Measurements from ENCODE around the gene PCDHA8. TPM values are rescaled to one million over a fixed set of nuclear protein-coding genes. Genes with fewer than 3 reads are reported as not detected.

The PCDHA8 gene
- total and polyA plus RNA-seq, 10 of the 15 experiments (the other 5 are each of a cell fraction or from before 2014, with no cell fraction given): not detected

DNA sequence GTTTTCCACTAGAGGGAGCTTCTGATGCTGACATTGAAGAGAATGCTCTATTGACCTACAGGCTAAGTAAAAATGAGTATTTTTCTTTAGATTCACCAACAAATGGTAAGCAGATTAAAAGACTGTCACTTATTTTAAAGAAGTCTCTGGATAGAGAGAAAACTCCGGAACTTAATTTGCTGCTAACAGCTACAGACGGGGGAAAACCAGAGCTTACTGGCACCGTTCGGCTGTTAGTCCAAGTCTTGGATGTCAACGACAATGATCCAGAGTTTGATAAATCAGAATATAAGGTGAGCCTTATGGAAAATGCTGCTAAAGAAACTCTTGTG, 28.5 kb downstream of the PCDHA8 start:
- RAD21 ChIA-PET (ENCODE audit: unreplicated experiment): no interaction called here
- BruUV-seq (replicated peaks): no TSS peak

More for the DNA sequence above, 28.5 kb downstream of the PCDHA8 start:
- H3K9ac ChIP-seq (ENCODE audit: control insufficient read depth, insufficient read depth, low read length): no peak overlapping the region
- no peaks in the 10 kb centered on the region; the same call in 1 of the 3 replicates for H3K9me3 ChIP-seq (replicated peaks; ENCODE audit: control insufficient read depth, insufficient read depth, low read length)
- H4K20me1 ChIP-seq (ENCODE audit: control insufficient read depth, insufficient read depth): no peaks in the 10 kb centered on the region
- intact Hi-C loops (cut with micrococcal nuclease; ENCODE audit: unreplicated experiment) (no loop called here), in situ Hi-C loops (cut with MboI) (no loop called here)
- WGBS (ENCODE audit: insufficient coverage, insufficient replicate concordance, low lambda C conversion rate, missing lambda C conversion rate): 84% methylated on average over 5 of the region's 5 CpGs
- FAIRE-seq: no peak
- TF ChIP-seq CREB1 (IDR thresholded peaks at IDR 0.05; ENCODE audit: low read depth) (no peak), ZBTB33 (IDR thresholded peaks at IDR 0.05) (no peak), IRF5 (IDR thresholded peaks at IDR 0.05; ENCODE audit: borderline replicate concordance) (no peak), SREBF1 (IDR thresholded peaks at IDR 0.05; ENCODE audit: low read length) (no peak), USF1 (IDR thresholded peaks at IDR 0.05; ENCODE audit: borderline replicate concordance, extremely low read length, insufficient read depth, low read depth, low read length) (no peak), BMI1 (IDR thresholded peaks at IDR 0.05; ENCODE audit: borderline replicate concordance) (no peak), FOS (IDR thresholded peaks at IDR 0.05; ENCODE audit: borderline replicate concordance, extremely low read depth, insufficient read length) (no peak), SREBF2 (IDR thresholded peaks at IDR 0.05; ENCODE audit: low read length) (no peak), ZNF687 (IDR thresholded peaks at IDR 0.05) (no peak), IKZF1 (conservative IDR thresholded peaks at IDR 0.05) (no peak)
- TF ChIP-seq, protein P1, sequence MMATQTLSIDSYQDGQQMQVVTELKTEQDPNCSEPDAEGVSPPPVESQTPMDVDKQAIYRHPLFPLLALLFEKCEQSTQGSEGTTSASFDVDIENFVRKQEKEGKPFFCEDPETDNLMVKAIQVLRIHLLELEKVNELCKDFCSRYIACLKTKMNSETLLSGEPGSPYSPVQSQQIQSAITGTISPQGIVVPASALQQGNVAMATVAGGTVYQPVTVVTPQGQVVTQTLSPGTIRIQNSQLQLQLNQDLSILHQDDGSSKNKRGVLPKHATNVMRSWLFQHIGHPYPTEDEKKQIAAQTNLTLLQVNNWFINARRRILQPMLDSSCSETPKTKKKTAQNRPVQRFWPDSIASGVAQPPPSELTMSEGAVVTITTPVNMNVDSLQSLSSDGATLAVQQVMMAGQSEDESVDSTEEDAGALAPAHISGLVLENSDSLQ (IDR thresholded peaks at IDR 0.05): no peak
- SMC1A ChIA-PET (ENCODE audit: uncharacterized antibody, unreplicated experiment): no interaction called here
- no peak overlapping the region for H3K27ac ChIP-seq (ENCODE audit: control insufficient read depth, insufficient read depth)
- no peaks in the 10 kb centered on the region for H3K79me2 ChIP-seq (ENCODE audit: control insufficient read depth, insufficient read depth, low read length)
- no peaks in the 10 kb centered on the region for H3K4me1 ChIP-seq (ENCODE audit: control insufficient read depth, insufficient read depth, low read length)
- H2AFZ ChIP-seq (ENCODE audit: control insufficient read depth, low read depth, low read length): no peak overlapping the region
- no peak for ATAC-seq
- H3K27me3 ChIP-seq (replicated peaks in 1 of 2; ENCODE audit: control insufficient read depth in 2 of 2, insufficient read depth in 2 of 2, low read length in 1 of 2): no peaks in the 10 kb centered on the region
- H3K4me2 ChIP-seq (ENCODE audit: control insufficient read depth, insufficient read depth): no peak overlapping the region
- DNase-seq (ENCODE audit: low read depth, low spot score): no peak
- CTCF ChIA-PET: interaction anchor here (0.6 to 0.9 kb wide), 3 partner anchors 9 to 680 kb away, joined by 3 to 4 read pairs (median 4); no protein-coding TSS in a partner anchor
- no peaks in the 10 kb centered on the region for H3K36me3 ChIP-seq (ENCODE audit: control insufficient read depth in 2 of 2, insufficient read depth in 2 of 2, low read length in 1 of 2)
- H3K4me3 ChIP-seq: no peak overlapping the region
- POLR2A ChIA-PET: no interaction called here
